LNCAP (cell line): ENCODE data around the gene NFIX.

ENCODE experiments used
- TF ChIP-seq, protein P1 (sequence below): fragments of 450-650 bp; IDR thresholded peaks from 2 replicates; pipeline ENCODE4 v1.5.1; 2017; ENCODE audit warnings: mild to moderate bottlenecking

NFIX gene

DNA sequence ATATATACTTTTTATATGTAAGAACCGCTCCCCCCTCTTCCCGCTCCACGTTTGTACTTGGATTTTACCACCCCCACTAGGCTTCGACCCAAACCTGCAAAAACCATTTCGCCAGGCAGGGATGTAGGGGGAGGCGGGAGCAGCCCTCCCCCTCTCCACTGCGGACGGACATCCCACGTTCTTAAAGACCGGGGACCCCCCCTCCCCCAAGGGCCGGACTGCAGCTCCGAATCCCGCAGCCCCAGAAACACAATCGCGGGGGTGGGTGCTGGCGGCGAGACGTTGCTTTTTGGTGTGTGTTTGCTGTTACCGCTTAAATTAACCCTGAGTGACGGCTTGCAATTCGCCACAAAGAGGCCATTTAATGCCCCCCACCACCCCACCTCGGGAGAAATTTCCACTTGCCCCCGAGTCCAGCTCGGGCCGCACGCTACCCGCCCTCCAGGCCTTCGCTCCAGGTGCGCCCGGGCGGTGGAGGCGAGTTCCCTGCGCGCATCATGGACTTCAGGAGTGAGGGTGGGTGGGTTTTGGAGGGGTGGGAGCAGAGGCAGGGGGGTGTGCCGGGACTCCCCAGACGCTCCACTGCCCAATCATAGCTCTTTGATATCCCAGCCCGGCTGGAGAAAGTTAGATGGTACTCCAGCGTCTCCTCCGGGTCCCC is 15.8 kb downstream of the NFIX start:
- TF ChIP-seq, protein P1, sequence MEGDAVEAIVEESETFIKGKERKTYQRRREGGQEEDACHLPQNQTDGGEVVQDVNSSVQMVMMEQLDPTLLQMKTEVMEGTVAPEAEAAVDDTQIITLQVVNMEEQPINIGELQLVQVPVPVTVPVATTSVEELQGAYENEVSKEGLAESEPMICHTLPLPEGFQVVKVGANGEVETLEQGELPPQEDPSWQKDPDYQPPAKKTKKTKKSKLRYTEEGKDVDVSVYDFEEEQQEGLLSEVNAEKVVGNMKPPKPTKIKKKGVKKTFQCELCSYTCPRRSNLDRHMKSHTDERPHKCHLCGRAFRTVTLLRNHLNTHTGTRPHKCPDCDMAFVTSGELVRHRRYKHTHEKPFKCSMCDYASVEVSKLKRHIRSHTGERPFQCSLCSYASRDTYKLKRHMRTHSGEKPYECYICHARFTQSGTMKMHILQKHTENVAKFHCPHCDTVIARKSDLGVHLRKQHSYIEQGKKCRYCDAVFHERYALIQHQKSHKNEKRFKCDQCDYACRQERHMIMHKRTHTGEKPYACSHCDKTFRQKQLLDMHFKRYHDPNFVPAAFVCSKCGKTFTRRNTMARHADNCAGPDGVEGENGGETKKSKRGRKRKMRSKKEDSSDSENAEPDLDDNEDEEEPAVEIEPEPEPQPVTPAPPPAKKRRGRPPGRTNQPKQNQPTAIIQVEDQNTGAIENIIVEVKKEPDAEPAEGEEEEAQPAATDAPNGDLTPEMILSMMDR: no peak

- TF ChIP-seq, protein P1: no peak
Observed at GRCh38 chr19:13011653-13012389, 16.5 kb downstream of the NFIX start.

DNA sequence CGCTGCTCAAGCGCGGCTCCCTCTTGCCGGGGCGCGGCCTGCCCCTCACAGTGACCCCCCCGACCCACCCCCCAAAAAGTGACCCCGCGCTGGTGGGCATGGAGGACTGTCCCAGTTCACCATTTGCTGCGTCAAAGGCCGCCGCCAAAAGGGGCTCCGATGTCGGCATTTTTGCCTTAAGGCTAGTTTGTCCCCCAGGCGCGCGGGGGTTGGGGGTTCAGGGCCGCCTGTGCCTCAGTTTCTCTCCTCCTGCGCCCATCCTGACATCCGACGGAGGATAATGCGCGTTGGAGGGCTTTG is 17.1 kb downstream of the NFIX start:
- TF ChIP-seq, protein P1: no peak

DNA sequence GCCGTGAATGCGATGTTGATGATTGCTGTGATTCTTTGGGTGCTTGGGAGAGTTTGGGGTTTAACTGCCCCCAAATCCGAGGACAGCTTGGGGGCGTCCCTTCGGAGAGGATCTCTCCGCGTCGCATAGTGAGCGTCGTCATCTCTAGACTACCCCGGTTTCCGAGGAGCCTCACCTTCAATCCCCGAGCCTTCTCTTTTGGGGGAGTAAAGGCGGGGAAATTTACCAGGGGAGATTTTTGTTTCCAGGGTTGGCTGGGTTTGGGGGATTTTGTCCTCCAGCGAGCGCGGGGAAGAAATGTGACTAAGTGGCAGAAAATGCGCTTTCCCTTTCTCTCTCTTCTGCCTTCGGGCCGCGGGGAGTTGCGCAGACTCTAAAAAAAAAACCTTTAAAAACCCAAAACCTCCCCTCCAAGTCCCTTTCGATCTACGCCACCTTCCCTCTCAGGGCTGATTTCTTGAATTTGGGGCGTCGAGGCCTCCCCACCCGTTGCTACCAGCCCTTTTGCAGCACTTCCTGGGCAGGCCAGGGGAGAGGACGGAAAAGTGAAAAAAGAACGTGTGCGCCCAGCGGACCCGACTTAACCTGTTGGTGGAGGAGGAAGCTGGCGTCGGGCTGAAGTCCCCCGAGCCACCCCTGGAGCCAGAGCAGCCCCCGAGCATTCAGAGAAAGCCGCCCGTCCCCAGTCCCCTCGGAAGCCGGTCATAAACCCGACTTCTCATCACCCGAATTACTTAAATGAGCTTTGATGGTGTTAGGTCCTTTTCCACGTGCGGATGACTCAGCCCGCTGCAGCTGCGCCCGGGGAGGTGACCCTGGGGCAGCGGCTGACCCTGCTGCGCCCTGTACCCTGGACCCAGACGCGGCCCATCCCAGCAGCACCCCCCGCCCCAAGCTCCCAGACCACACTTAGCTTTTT is 17.7 kb downstream of the NFIX start:
- TF ChIP-seq, protein P1: no peak

DNA sequence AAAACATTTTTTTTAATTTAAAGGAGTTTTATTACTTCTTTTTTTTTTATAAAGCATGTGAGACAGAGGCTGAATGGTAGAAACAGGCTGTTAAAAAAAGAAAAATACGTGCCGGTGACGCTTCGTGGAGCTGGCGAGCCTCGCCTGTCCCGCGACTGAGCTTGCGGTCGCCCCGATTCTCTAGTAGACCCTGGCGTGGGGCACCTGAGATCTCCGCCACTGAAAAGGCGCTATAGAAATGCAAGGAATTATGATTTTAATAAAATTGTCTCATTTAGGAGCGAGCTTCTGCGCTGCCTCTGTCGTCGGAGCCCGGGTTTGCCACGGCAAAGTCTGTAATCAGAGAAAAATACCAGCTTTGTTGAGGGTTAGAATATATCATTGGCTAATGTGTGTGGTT is 18.4 kb downstream of the NFIX start:
- TF ChIP-seq, protein P1: no peak

DNA sequence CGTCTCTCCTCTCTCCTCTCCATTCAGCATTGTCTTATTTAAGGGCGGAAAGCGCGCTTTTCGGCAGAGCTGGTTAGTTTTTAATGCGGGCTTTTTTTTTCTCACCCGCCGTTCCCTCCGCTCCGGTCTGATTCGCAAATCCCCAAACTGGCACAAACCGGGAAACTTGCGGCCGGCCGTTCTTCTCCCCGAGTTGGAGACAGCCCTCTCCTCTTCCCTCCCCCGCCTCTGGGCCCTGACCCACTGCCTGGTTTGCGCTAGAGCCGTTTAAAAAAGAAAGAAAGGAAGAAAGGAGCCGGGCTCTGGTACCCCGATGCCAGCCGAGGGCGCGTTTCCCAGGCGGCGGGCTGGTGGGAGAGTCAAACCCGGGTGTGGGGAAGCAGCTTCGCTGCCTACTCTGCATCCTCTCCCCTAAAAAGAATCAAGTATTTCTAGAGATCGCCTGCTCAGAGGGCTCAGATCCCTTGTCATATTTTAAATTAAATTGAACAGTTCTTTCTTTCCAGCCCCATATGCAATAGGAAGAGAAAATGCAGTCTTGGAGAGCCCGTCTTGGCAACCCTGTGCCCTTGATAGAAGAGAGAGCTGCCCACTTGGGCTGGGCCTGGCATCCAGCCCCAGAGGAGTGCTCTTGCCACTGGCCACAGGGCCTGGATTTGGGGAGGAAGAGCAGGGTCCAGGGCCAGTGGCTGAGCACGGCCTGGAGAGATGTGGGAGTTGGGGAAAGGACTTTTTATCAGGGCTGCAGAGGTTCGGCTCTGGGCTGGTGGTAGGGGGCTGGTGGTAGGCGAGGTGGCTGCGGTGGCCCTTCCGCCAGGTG is 19.0 kb downstream of the NFIX start:
- TF ChIP-seq, protein P1: no peak

GRCh38 chr19:13014921-13015280 is 19.6 kb downstream of the NFIX start:
- TF ChIP-seq, protein P1: no peak
